ENCODE results near the gene TCF4. TPM values are rescaled to one million over a fixed set of nuclear protein-coding genes. Genes with fewer than 3 reads are reported as not detected.
A peak's percentile ranks its signal among the peaks of the same experiment; 100 is the strongest.

The TCF4 gene
- total RNA-seq, 2 experiments from 2014 or later, result 0.75 to 1.4 TPM

DNA sequence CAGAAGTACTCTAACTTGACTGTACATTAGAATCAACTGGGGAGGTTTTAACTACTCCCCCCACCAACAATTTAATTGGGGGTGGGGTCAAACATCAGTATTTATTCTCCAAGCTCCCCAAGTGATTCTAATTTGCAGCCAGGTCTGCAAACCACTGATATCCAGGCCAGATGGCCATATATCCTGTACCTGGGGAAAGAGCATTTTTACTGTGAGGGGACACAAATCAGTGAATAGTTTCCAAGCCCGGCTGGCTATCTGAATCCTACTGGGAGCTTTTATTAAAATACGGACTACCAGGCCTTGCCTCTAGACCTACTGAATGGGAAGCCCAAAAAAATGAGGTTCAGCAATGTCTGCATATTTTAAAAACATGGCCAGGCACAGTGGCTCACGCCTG lies 88.5 kb downstream of the TCF4 start:
- ATAC-seq (ENCODE audit: low read depth), result no peak
- Mint-ChIP-seq H3K9me3 (no peaks in the 10 kb centered on the region), H3K4me3 (no peak overlapping the region), H3K4me1 (no peaks in the 10 kb centered on the region), H3K27me3 (peaks cover 9% of the 10 kb centered on the region), H3K27ac (no peak overlapping the region), H3K36me3 (no peaks in the 10 kb centered on the region)
- DNase-seq, result no peak
- POLR2A ChIA-PET, result no interaction called here

DNA sequence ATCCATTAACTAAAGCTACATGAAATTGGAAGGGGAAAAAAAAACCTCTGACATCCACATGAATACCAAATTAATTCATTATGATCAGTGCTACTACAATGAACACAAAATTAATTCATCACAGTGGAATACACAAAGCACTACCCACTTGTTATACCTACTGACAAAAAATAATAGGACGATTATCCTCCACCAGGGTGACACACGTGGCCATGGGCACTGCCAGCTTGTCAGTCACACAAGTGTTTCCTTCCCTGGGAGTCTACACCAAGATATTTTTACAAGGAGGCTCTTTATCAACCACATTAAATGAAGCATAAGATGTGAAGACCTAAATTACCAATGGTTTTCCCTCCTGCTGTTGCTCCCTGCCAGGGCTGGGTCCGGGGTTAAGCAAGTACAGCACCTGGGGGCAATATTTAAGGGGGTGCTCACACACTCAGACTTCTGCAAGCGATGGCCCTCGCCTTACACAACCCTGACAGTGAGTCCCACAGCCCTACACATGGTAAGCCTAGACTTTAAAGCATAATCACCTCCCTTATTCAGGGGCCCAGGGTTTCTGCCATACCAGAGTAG lies 90.1 kb downstream of the TCF4 start:
- Mint-ChIP-seq H3K27me3 (peaks cover 13% of the 10 kb centered on the region), H3K4me3 (no peak overlapping the region), H3K36me3 (no peaks in the 10 kb centered on the region), H3K27ac (no peak overlapping the region), H3K4me1 (no peaks in the 10 kb centered on the region), H3K9me3 (no peaks in the 10 kb centered on the region)
- DNase-seq, result no peak
- ATAC-seq (ENCODE audit: low read depth), result no peak
- POLR2A ChIA-PET, result no interaction called here

DNA sequence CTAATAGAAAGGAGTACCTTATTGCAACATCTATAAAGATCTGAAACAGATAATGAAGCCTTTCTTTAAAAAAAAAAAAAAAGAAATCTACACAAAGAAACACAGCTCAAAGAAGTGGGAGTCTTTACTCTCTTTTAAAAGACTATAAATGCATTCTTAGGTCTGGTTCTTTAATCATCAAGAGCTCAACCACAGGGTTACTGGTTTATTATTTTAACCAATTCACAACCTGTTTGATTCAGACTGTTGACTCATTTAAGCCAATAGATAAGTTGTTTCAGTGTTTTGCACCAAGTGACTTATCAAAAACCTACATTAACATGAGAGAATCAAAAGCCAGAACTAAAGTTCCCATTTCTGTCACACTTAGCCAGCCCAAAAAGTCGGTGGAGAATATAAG lies 93.1 kb downstream of the TCF4 start:
- Mint-ChIP-seq H3K27ac (no peak overlapping the region), H3K27me3 (peaks cover 18% of the 10 kb centered on the region), H3K4me3 (no peak overlapping the region), H3K36me3 (no peaks in the 10 kb centered on the region), H3K4me1 (peaks cover under 1% of the 10 kb centered on the region), H3K9me3 (no peaks in the 10 kb centered on the region)
- no peak for ATAC-seq (ENCODE audit: low read depth)
- DNase-seq, result no peak
- POLR2A ChIA-PET, result no interaction called here

DNA sequence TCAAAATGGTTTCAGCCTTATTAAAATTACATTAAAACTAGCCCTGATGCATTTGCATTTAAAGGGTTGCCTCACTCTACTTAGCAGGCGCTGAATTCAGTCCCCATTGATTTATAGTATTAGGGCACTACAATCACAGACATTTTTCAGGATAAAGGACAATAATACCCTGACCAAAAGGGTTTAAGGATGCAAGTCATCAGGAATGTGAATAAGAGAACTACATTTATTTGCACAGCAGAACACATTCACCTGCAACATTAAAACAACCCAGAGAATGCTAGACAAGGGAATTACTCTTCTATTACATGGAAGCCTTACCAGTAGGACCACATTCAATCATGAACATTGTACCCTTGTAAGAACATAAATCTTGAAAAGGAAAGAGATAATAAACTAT lies 93.6 kb downstream of the TCF4 start:
- ATAC-seq (ENCODE audit: low read depth) (no peak), DNase-seq (no peak)
- Mint-ChIP-seq H3K4me1 (peaks cover 5% of the 10 kb centered on the region), H3K27me3 (peaks cover 18% of the 10 kb centered on the region), H3K36me3 (no peaks in the 10 kb centered on the region), H3K4me3 (no peak overlapping the region), H3K9me3 (no peaks in the 10 kb centered on the region), H3K27ac (no peak overlapping the region)
- POLR2A ChIA-PET, result no interaction called here

- Mint-ChIP-seq H3K9me3 (no peaks in the 10 kb centered on the region), H3K27ac (no peak overlapping the region)
- ATAC-seq (ENCODE audit: low read depth), result no peak
Observed at GRCh38 chr18:55491616-55492015, 96.4 kb downstream of the TCF4 start.

GRCh38 chr18:55489034-55489986 lies 98.7 kb downstream of the TCF4 start:
- DNase-seq (no peak), ATAC-seq (ENCODE audit: low read depth) (peak; percentile 54)
- Mint-ChIP-seq H3K4me1 (peaks cover 14% of the 10 kb centered on the region), H3K27me3 (peaks cover 16% of the 10 kb centered on the region), H3K36me3 (no peaks in the 10 kb centered on the region), H3K4me3 (peak overlapping the region; percentile 53), H3K27ac (peak overlapping the region; percentile 17), H3K9me3 (no peaks in the 10 kb centered on the region)
- POLR2A ChIA-PET, result interaction anchor here (1.2 kb wide), 1 partner anchor 11 kb away, joined by 3 read pairs; no protein-coding TSS in a partner anchor

More at GRCh38 chr18:55491616-55492015, 96.4 kb downstream of the TCF4 start:
- Mint-ChIP-seq H3K36me3 (no peaks in the 10 kb centered on the region), H3K4me3 (no peak overlapping the region), H3K27me3 (peaks cover 20% of the 10 kb centered on the region), H3K4me1 (peaks cover 14% of the 10 kb centered on the region)
- POLR2A ChIA-PET, result no interaction called here
- no peak for DNase-seq

DNA sequence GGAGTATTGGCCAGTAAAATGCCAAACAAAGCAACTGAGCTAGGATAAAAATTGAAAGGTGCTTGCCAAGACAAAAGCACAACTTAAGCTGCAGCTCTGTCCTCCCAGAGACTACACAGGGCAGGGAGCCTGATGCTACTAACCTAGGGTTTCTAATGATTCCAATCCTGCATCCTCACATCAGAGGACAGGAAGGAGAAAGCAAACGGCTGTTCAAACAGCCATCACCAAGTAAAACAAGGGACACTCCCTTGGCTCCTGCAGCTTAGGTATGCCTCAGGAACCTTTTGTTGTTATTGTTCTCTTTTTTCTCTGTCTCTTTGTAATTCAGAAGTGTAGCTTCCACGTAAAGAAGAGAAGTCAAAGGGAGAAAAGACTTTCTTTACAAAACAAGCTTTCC lies 99.5 kb downstream of the TCF4 start:
- no peak overlapping the region for H3K27ac Mint-ChIP-seq
- no peak overlapping the region for H3K4me3 Mint-ChIP-seq
- POLR2A ChIA-PET, result interaction anchor here (1.2 kb wide), 1 partner anchor 10 kb away, joined by 3 read pairs; no protein-coding TSS in a partner anchor
- ATAC-seq (ENCODE audit: low read depth) (no peak), DNase-seq (no peak)
- H3K27me3 Mint-ChIP-seq, result peaks cover 16% of the 10 kb centered on the region
- H3K4me1 Mint-ChIP-seq, result peaks cover 14% of the 10 kb centered on the region
- no peaks in the 10 kb centered on the region for H3K36me3 Mint-ChIP-seq
- no peaks in the 10 kb centered on the region for H3K9me3 Mint-ChIP-seq

DNA sequence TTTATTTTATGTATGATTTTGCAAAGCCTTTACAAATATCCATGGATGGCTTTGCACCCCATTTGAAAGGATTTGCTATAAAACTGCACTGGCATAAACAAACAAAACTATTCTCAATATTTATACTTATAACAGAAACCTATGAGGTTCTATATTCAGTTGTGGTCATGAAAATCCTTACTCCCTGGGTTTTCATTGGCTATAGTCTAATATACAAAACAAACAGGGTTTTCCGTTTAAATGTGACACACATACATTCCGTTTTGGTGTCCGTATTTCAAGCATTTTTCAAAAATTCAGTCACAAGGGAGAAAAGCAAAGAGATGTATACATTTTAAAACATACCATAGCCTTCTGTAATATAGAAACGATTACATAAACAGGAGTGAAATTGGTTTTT lies 100.0 kb downstream of the TCF4 start:
- peaks cover 13% of the 10 kb centered on the region for H3K27me3 Mint-ChIP-seq
- no peak for DNase-seq
- no peak overlapping the region for H3K27ac Mint-ChIP-seq
- no peak overlapping the region for H3K4me3 Mint-ChIP-seq
- peaks cover 14% of the 10 kb centered on the region for H3K4me1 Mint-ChIP-seq
- no peaks in the 10 kb centered on the region for H3K36me3 Mint-ChIP-seq
- no peak for ATAC-seq (ENCODE audit: low read depth)
- POLR2A ChIA-PET, result no interaction called here
- no peaks in the 10 kb centered on the region for H3K9me3 Mint-ChIP-seq

GRCh38 chr18:55486936-55487335 lies 101.1 kb downstream of the TCF4 start:
- no peak for ATAC-seq (ENCODE audit: low read depth)
- H3K36me3 Mint-ChIP-seq, result no peaks in the 10 kb centered on the region
- POLR2A ChIA-PET, result no interaction called here
- no peak overlapping the region for H3K27ac Mint-ChIP-seq
- H3K27me3 Mint-ChIP-seq, result peaks cover 6% of the 10 kb centered on the region
- no peak for DNase-seq
- H3K4me1 Mint-ChIP-seq, result peaks cover 14% of the 10 kb centered on the region
- peaks cover 1% of the 10 kb centered on the region for H3K9me3 Mint-ChIP-seq
- H3K4me3 Mint-ChIP-seq, result no peak overlapping the region

DNA sequence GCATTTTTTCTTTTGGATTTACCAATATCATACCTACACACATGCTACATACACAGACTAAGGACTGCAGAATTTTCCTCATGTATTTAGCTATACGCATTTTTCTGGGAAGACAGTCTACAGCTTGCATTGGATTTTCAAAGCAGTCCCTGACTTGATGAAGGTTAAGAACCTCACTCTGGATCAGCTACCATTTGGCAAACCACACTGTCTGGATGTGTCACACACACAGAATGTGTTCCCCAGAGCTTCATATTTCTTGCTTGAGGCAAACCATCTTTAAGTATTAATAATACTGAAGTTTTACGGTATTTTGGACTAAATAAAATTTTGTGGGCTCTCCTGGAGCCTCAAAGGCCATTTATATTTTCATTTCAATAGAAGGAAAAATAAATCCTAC lies 102.3 kb downstream of the TCF4 start:
- no peak for ATAC-seq (ENCODE audit: low read depth)
- Mint-ChIP-seq H3K27ac (no peak overlapping the region), H3K36me3 (no peaks in the 10 kb centered on the region), H3K9me3 (peaks cover 1% of the 10 kb centered on the region), H3K4me3 (no peak overlapping the region), H3K4me1 (peaks cover 14% of the 10 kb centered on the region), H3K27me3 (peaks cover 3% of the 10 kb centered on the region)
- POLR2A ChIA-PET, result no interaction called here
- DNase-seq, result no peak

- H3K36me3 Mint-ChIP-seq, result no peaks in the 10 kb centered on the region
- no peak overlapping the region for H3K27ac Mint-ChIP-seq
- H3K4me1 Mint-ChIP-seq, result peaks cover 12% of the 10 kb centered on the region
- no peak for DNase-seq
- ATAC-seq (ENCODE audit: low read depth), result no peak
- H3K4me3 Mint-ChIP-seq, result no peak overlapping the region
- H3K9me3 Mint-ChIP-seq, result peaks cover 1% of the 10 kb centered on the region
- H3K27me3 Mint-ChIP-seq, result peaks cover 3% of the 10 kb centered on the region
- POLR2A ChIA-PET, result no interaction called here
Observed at GRCh38 chr18:55484773-55485172, 103.2 kb downstream of the TCF4 start.

DNA sequence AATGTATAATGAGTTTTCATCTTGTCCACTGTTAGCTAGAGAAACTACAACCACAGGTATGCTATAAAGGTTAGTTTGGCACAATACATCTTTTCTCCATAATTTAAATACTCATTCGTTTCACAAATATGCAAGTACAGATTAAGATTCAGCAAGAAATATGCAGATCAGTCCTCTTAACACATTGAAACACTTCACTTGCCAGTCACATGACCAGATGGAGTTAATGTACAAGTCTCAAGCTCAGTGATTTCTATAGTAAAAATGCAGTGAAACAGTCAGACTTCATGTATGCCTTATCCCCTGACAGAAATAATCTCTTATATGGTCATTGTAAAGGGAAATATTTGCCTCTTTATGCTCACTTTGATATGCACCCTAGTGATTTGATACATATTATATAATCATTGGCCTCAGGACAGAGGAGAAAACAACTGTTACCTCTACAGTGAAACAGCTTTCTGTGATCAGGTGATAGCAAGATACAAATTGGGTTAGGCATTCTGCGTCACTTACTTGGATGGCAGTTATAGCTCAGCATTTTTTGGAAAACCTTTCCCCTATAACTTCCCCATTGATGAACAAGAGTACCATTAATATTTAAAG lies 104.6 kb downstream of the TCF4 start:
- Mint-ChIP-seq H3K9me3 (peaks cover 1% of the 10 kb centered on the region), H3K36me3 (no peaks in the 10 kb centered on the region), H3K27ac (no peak overlapping the region), H3K27me3 (no peaks in the 10 kb centered on the region), H3K4me3 (no peak overlapping the region), H3K4me1 (peaks cover under 1% of the 10 kb centered on the region)
- DNase-seq (no peak), ATAC-seq (ENCODE audit: low read depth) (no peak)
- POLR2A ChIA-PET, result no interaction called here

GRCh38 chr18:55479656-55480420 lies 108.2 kb downstream of the TCF4 start:
- peaks cover 2% of the 10 kb centered on the region for H3K36me3 Mint-ChIP-seq
- DNase-seq (no peak), ATAC-seq (ENCODE audit: low read depth) (no peak)
- H3K4me1 Mint-ChIP-seq, result peaks cover 11% of the 10 kb centered on the region
- POLR2A ChIA-PET, result interaction anchor here (0.6 kb wide), 1 partner anchor 154 kb away, joined by 8 read pairs; no protein-coding TSS in a partner anchor
- H3K9me3 Mint-ChIP-seq, result peaks cover 1% of the 10 kb centered on the region
- no peaks in the 10 kb centered on the region for H3K27me3 Mint-ChIP-seq
- H3K4me3 Mint-ChIP-seq, result no peak overlapping the region
- no peak overlapping the region for H3K27ac Mint-ChIP-seq

Measured in activated naive CD8-positive, alpha-beta T cell treated with anti-CD3 and anti-CD28 coated beads, Interleukin-2, amount 10 ng/mL, durations not matched to agents 7 days and 5 days (primary cell).